ENCODE data around the gene NRDC.

The NRDC gene

DNA sequence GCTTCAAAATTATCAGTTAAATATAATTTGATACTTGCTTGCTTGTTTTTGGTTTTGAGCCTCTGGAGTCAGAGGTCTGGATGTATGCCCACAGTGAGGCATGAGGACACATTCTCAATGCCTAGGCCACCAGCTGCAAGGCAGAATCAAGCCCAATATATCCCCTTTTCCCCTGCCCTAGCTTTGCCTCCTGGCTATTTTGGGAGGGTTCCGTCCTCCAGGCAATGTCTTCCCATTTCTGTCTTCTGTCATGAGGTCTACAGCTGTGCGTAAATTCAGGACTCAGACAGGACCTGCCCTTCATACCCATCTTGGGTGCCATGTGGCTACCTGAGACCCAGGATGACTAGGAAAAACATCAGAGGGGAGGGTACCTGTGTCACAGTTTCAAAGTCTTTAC, 19.2 kb downstream of the NRDC start:
- H3K36me3 ChIP-seq (ENCODE audit: control insufficient read depth in 1 of 2, insufficient read depth in 2 of 2, low read length in 2 of 2): peaks cover 5 to 13% of the 10 kb centered on the region in 2 donors
- H3K27me3 ChIP-seq (ENCODE audit: low read depth, low read length): no peaks in the 10 kb centered on the region
- no peaks in the 10 kb centered on the region for H3K9me3 ChIP-seq (ENCODE audit: control insufficient read depth in 1 of 2, low read length in 2 of 2)
- H3K4me1 ChIP-seq (ENCODE audit: control insufficient read depth in 1 of 2, insufficient read depth in 2 of 2, low read length in 2 of 2): no peaks in the 10 kb centered on the region
- no peak overlapping the region for H3K27ac ChIP-seq (ENCODE audit: low read length)
- no peak overlapping the region for H3K4me3 ChIP-seq (ENCODE audit: low read depth in 1 of 2, low read length in 2 of 2)

DNA sequence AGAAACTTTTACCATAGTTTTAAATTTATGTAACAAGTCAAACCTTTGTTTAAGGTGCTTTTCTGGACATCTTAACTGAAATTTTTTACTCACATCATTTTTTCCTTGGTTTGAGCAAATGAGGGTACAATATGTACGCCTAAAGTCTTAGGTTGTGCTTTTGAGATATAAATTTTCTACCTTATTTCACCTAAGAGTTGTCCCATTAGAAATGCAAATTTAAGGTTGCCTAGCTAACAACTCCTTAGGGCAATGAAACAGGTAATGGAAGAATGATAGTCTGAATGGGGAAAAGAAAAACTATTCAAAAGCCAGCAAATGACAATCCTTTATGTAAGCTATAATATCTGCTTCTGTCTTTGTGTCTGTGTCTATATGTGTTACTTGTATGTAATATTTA, 19.6 kb downstream of the NRDC start:
- H3K4me3 ChIP-seq (ENCODE audit: low read depth in 1 of 2, low read length in 2 of 2): no peak overlapping the region
- no peak overlapping the region for H3K27ac ChIP-seq (ENCODE audit: low read length)

GRCh38 chr1:51856745-51857144, 21.8 kb downstream of the NRDC start:
- Histone ChIP-seq H3K4me3 (ENCODE audit: low read depth in 1 of 2, low read length in 2 of 2) (no peak overlapping the region), H3K36me3 (ENCODE audit: control insufficient read depth in 1 of 2, insufficient read depth in 2 of 2, low read length in 2 of 2) (peaks cover 5 to 13% of the 10 kb centered on the region in 2 donors), H3K27me3 (ENCODE audit: low read depth, low read length) (no peaks in the 10 kb centered on the region), H3K9me3 (ENCODE audit: control insufficient read depth in 1 of 2, low read length in 2 of 2) (no peaks in the 10 kb centered on the region), H3K27ac (ENCODE audit: low read length) (no peak overlapping the region), H3K4me1 (ENCODE audit: control insufficient read depth in 1 of 2, insufficient read depth in 2 of 2, low read length in 2 of 2) (no peaks in the 10 kb centered on the region)

More for the DNA sequence above, 19.6 kb downstream of the NRDC start:
- Histone ChIP-seq H3K9me3 (ENCODE audit: control insufficient read depth in 1 of 2, low read length in 2 of 2) (no peaks in the 10 kb centered on the region), H3K27me3 (ENCODE audit: low read depth, low read length) (no peaks in the 10 kb centered on the region), H3K36me3 (ENCODE audit: control insufficient read depth in 1 of 2, insufficient read depth in 2 of 2, low read length in 2 of 2) (peaks cover 5 to 13% of the 10 kb centered on the region in 2 donors), H3K4me1 (ENCODE audit: control insufficient read depth in 1 of 2, insufficient read depth in 2 of 2, low read length in 2 of 2) (no peaks in the 10 kb centered on the region)

GRCh38 chr1:51855624-51856023, 22.9 kb downstream of the NRDC start:
- Histone ChIP-seq H3K4me1 (ENCODE audit: control insufficient read depth in 1 of 2, insufficient read depth in 2 of 2, low read length in 2 of 2) (peaks cover 0 to 6% of the 10 kb centered on the region in 2 donors), H3K27ac (ENCODE audit: low read length) (no peak overlapping the region), H3K4me3 (ENCODE audit: low read depth in 1 of 2, low read length in 2 of 2) (no peak overlapping the region), H3K36me3 (ENCODE audit: control insufficient read depth in 1 of 2, insufficient read depth in 2 of 2, low read length in 2 of 2) (peaks cover 5 to 13% of the 10 kb centered on the region in 2 donors), H3K27me3 (ENCODE audit: low read depth, low read length) (no peaks in the 10 kb centered on the region), H3K9me3 (ENCODE audit: control insufficient read depth in 1 of 2, low read length in 2 of 2) (no peaks in the 10 kb centered on the region)

- no peak overlapping the region for H3K4me3 ChIP-seq (ENCODE audit: low read depth in 1 of 2, low read length in 2 of 2)
- H3K27me3 ChIP-seq (ENCODE audit: low read depth, low read length): no peaks in the 10 kb centered on the region
- H3K9me3 ChIP-seq (ENCODE audit: control insufficient read depth in 1 of 2, low read length in 2 of 2): no peaks in the 10 kb centered on the region
- H3K27ac ChIP-seq (ENCODE audit: low read length): no peak overlapping the region
- peaks cover 0 to 11% of the 10 kb centered on the region in 2 donors for H3K4me1 ChIP-seq (ENCODE audit: control insufficient read depth in 1 of 2, insufficient read depth in 2 of 2, low read length in 2 of 2)
- H3K36me3 ChIP-seq (ENCODE audit: control insufficient read depth in 1 of 2, insufficient read depth in 2 of 2, low read length in 2 of 2): peaks cover 5 to 13% of the 10 kb centered on the region in 2 donors
Observed at GRCh38 chr1:51853360-51853759, 25.2 kb downstream of the NRDC start.

DNA sequence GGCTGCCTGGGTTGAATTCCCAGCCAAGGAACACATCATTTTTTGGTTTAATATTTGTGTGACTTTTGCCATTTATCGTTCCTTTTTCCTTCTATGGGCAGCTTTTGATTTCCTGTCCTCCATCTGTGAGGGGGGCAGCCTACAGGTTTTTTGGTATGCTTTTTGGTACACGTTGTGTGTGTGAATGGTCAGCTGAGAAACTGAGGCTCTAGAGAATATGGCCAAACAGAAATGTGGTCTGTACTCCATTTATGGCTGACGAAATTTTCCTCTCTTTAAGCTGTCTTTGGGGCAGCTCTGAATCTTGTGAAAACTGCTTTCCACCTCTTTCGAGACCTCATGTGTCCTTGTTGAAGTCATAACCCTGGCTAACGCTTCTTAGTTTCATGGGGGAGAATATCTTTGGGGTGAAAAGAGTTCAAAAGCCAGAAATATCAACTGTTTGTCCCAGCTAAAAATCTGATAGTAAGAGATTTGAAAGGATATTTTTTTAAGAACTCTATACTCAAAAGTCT, 26.6 kb downstream of the NRDC start:
- no peaks in the 10 kb centered on the region for H3K9me3 ChIP-seq (ENCODE audit: control insufficient read depth in 1 of 2, low read length in 2 of 2)
- H3K27ac ChIP-seq (ENCODE audit: low read length): no peak overlapping the region
- peaks cover 0 to 11% of the 10 kb centered on the region in 2 donors for H3K4me1 ChIP-seq (ENCODE audit: control insufficient read depth in 1 of 2, insufficient read depth in 2 of 2, low read length in 2 of 2)
- H3K4me3 ChIP-seq (ENCODE audit: low read depth in 1 of 2, low read length in 2 of 2): no peak overlapping the region
- H3K27me3 ChIP-seq (ENCODE audit: low read depth, low read length): no peaks in the 10 kb centered on the region
- peaks cover 5 to 13% of the 10 kb centered on the region in 2 donors for H3K36me3 ChIP-seq (ENCODE audit: control insufficient read depth in 1 of 2, insufficient read depth in 2 of 2, low read length in 2 of 2)

DNA sequence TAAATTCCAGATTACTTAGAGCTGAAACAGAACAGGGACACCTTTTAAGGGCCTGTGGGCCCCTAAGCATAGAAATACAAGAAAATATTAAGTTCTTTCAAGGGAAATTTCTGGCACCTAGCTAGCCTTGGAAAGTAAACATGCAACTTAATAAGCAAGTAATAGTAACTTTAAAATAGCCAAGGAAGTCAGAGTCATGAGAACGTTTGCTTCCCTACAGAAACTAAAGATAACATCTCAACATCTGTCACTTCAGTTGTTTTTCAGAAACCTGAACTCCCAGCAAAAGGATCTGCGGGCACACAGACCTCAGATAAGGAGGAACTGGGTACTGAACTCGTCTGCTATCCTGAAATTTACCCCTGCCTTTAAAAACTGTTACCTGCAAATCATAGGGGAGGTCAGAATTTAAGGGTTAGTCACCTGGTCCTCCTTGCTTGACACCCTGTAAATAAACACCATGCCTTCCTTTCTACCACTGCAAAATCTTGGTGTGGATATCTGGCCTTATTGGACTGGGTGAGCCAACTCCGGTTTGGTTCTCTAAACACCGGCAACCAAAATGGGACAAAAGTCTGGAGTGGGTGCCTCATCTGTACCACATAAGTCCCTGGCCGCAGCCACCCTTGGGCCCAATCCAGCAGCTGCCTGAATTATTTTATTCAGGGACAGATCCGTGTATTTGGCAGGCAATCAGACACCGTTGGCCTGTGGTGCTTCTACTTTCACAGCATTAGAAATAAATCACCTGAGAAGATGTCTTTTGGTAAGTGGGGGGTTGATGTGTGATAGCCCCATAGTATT, 27.9 kb downstream of the NRDC start:
- Histone ChIP-seq H3K9me3 (ENCODE audit: control insufficient read depth in 1 of 2, low read length in 2 of 2) (no peaks in the 10 kb centered on the region), H3K4me1 (ENCODE audit: control insufficient read depth in 1 of 2, insufficient read depth in 2 of 2, low read length in 2 of 2) (peaks cover 0 to 11% of the 10 kb centered on the region in 2 donors), H3K36me3 (ENCODE audit: control insufficient read depth in 1 of 2, insufficient read depth in 2 of 2, low read length in 2 of 2) (peaks cover 5 to 7% of the 10 kb centered on the region in 2 donors), H3K27me3 (ENCODE audit: low read depth, low read length) (no peaks in the 10 kb centered on the region), H3K4me3 (ENCODE audit: low read depth in 1 of 2, low read length in 2 of 2) (no peak overlapping the region), H3K27ac (ENCODE audit: low read length) (no peak overlapping the region)

GRCh38 chr1:51847294-51847920, 31.1 kb downstream of the NRDC start:
- Histone ChIP-seq H3K27ac (ENCODE audit: low read length) (no peak overlapping the region), H3K36me3 (ENCODE audit: control insufficient read depth in 1 of 2, insufficient read depth in 2 of 2, low read length in 2 of 2) (no peaks in the 10 kb centered on the region), H3K9me3 (ENCODE audit: control insufficient read depth in 1 of 2, low read length in 2 of 2) (no peaks in the 10 kb centered on the region), H3K4me3 (ENCODE audit: low read depth in 1 of 2, low read length in 2 of 2) (no peak overlapping the region), H3K27me3 (ENCODE audit: low read depth, low read length) (no peaks in the 10 kb centered on the region), H3K4me1 (ENCODE audit: control insufficient read depth in 1 of 2, insufficient read depth in 2 of 2, low read length in 2 of 2) (peaks cover 0 to 11% of the 10 kb centered on the region in 2 donors)

GRCh38 chr1:51843948-51844347, 34.6 kb downstream of the NRDC start:
- Histone ChIP-seq H3K4me3 (ENCODE audit: low read depth in 1 of 2, low read length in 2 of 2) (no peak overlapping the region), H3K27me3 (ENCODE audit: low read depth, low read length) (no peaks in the 10 kb centered on the region), H3K9me3 (ENCODE audit: control insufficient read depth in 1 of 2, low read length in 2 of 2) (no peaks in the 10 kb centered on the region), H3K4me1 (ENCODE audit: control insufficient read depth in 1 of 2, insufficient read depth in 2 of 2, low read length in 2 of 2) (no peaks in the 10 kb centered on the region), H3K27ac (ENCODE audit: low read length) (no peak overlapping the region), H3K36me3 (ENCODE audit: control insufficient read depth in 1 of 2, insufficient read depth in 2 of 2, low read length in 2 of 2) (peaks cover 0 to 7% of the 10 kb centered on the region in 2 donors)

GRCh38 chr1:51842261-51842660, 36.3 kb downstream of the NRDC start:
- Histone ChIP-seq H3K27ac (ENCODE audit: low read length) (no peak overlapping the region), H3K9me3 (ENCODE audit: control insufficient read depth in 1 of 2, low read length in 2 of 2) (no peaks in the 10 kb centered on the region)

DNA sequence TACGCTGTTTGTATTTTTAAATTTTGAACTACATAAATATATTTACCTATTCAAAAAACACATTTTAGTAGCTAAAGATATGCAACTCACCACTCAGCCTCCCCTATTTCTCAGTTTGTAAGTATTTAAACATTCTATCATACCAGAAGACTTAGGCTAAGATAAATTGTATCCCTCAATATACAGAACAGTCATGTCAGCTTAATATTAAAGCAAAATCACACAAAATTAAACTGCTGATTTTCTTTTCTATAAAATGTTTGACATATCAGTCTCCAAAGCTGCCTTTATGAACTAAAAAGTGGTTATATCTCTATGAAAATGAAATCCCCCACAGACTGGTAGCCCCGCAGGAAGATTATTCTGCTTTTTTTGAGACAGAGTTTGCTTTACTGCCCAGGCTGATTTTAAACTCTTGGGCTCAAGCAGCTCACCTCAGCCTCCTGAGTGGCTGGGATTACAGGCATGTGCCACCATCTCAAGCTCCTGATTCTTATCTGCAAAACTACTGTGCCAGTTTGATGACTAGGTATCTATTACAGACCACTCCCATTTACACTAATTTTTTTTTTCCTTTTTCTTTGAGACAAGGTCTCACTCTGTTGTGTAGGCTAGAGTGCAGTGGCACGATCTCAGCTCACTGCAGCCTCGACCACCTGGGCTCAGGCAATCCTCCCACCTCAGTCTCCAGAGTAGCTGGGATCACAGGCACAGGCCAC, 37.6 kb downstream of the NRDC start:
- peaks cover 8 to 14% of the 10 kb centered on the region in 2 donors for H3K36me3 ChIP-seq (ENCODE audit: control insufficient read depth in 1 of 2, insufficient read depth in 2 of 2, low read length in 2 of 2)
- H3K27ac ChIP-seq (ENCODE audit: low read length): no peak overlapping the region
- no peak overlapping the region for H3K4me3 ChIP-seq (ENCODE audit: low read depth in 1 of 2, low read length in 2 of 2)
- no peaks in the 10 kb centered on the region for H3K9me3 ChIP-seq (ENCODE audit: control insufficient read depth in 1 of 2, low read length in 2 of 2)
- H3K27me3 ChIP-seq (ENCODE audit: low read depth, low read length): no peaks in the 10 kb centered on the region
- no peaks in the 10 kb centered on the region for H3K4me1 ChIP-seq (ENCODE audit: control insufficient read depth in 1 of 2, insufficient read depth in 2 of 2, low read length in 2 of 2)

More at GRCh38 chr1:51842261-51842660, 36.3 kb downstream of the NRDC start:
- H3K4me3 ChIP-seq (ENCODE audit: low read depth in 1 of 2, low read length in 2 of 2): no peak overlapping the region
- H3K4me1 ChIP-seq (ENCODE audit: control insufficient read depth in 1 of 2, insufficient read depth in 2 of 2, low read length in 2 of 2): no peaks in the 10 kb centered on the region
- H3K27me3 ChIP-seq (ENCODE audit: low read depth, low read length): no peaks in the 10 kb centered on the region
- peaks cover 7 to 9% of the 10 kb centered on the region in 2 donors for H3K36me3 ChIP-seq (ENCODE audit: control insufficient read depth in 1 of 2, insufficient read depth in 2 of 2, low read length in 2 of 2)

All from muscle layer of duodenum (tissue), 2 donors.